D721Med (cell line): ENCODE results near the gene TMEM186.
"Not testable (repeated sequence)": the region's sequence is repeated elsewhere in the genome, so short reads cannot be mapped to it uniquely, and the experiment has no call there.

Source experiments
- DNase-seq: peaks from one replicate; pipeline ENCODE4 v3.0.0; 2011; ENCODE audit warnings: low spot score; ENCODE audit not compliant: insufficient read length
- FAIRE-seq: peaks from 2 replicates; lab custom pipeline; 2011; peaks lifted over from hg19 to GRCh38; lab: Jason Lieb, UNC
- TF ChIP-seq, protein P1 (sequence below): IDR thresholded peaks from 2 replicates; pipeline ENCODE4 v1.5.1; 2012; ENCODE audit warnings: mild to moderate bottlenecking, control low read depth; ENCODE audit not compliant: insufficient read depth; ENCODE audit errors: missing control alignments

Gene TMEM186

DNA sequence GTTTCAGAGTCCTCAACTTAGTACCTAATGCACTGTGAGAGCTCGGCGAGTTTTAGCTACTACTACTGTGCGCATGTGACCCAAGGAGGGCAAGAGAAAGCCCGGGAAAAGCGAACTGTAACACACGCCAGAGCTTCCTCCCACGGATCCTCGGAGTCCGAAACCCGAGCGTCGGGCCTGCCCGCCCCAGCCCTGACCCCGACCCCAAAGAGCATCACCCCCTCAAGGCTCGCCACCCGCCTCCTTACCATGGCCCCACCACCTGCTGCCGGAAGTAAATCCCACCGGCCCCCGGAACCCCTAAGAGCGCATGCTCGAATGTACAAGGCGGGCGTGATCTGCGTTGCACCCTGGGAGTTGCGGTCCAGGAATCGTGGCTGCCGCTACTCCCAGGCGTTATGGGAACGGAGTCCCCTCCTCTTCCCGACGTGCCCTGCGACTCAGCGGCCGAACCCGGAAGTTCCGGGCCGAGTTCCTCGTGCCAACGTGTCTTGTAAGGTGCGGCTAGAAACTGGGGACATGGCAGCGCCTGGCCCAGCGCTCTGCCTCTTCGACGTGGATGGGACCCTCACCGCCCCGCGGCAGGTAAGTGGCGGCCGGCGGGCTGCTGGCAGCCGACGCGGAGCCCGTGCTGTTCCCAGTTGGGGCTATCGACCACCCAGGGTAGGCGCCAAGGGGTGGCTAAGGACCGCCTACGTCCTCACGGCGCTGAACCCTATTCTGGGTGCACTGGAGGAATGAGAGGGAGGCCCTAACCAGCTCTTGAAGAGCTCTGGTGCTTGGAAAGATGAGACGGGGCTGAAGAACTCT lies at the start of gene TMEM186, which contains the start of gene PMM2:
TSS of gene TMEM186 (minus strand) at position 276 of the 810 bp plus-strand sequence. CDS start at position 251, 25 bp downstream.
TSS of gene PMM2 (plus strand) at position 476 of the 810 bp plus-strand sequence. CDS start at position 520, 44 bp downstream.
- TF ChIP-seq, protein P1, sequence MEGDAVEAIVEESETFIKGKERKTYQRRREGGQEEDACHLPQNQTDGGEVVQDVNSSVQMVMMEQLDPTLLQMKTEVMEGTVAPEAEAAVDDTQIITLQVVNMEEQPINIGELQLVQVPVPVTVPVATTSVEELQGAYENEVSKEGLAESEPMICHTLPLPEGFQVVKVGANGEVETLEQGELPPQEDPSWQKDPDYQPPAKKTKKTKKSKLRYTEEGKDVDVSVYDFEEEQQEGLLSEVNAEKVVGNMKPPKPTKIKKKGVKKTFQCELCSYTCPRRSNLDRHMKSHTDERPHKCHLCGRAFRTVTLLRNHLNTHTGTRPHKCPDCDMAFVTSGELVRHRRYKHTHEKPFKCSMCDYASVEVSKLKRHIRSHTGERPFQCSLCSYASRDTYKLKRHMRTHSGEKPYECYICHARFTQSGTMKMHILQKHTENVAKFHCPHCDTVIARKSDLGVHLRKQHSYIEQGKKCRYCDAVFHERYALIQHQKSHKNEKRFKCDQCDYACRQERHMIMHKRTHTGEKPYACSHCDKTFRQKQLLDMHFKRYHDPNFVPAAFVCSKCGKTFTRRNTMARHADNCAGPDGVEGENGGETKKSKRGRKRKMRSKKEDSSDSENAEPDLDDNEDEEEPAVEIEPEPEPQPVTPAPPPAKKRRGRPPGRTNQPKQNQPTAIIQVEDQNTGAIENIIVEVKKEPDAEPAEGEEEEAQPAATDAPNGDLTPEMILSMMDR: no peak
- FAIRE-seq (no peak), DNase-seq (peak; percentile 96)

- TF ChIP-seq, protein P1: no peak
- no peak for DNase-seq
- FAIRE-seq: no peak
Measured at GRCh38 chr16:8847145-8847544, 49.7 kb upstream of the TMEM186 start.

DNA sequence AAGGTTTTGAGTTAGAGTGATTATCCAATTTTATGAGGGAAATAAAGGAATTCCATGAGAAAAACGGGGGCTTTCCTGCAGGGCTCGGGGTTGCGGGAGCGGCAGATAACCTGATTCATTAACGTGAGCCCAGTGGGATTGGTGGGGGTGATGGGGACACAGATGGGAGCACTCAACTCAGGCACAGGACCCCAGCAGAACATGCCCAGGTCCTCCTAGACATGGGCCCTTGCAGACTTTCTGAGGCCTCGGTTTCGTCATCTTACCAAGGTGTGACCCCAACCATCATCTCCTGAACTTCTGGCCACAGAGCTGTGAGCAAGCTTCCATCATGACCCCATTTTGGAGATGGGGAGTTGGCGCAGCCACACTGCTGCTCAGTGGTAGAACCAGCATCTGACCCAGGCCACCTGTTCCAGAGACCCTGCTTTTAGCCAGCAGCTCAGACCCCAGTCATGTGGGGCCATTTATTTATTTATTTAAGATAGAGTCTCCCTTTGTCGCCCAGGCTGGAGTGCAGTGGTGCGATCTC lies 49.0 kb upstream of the TMEM186 start:
- no peak for FAIRE-seq
- no peak for DNase-seq
- TF ChIP-seq, protein P1: no peak

GRCh38 chr16:8845699-8846298 lies 48.4 kb upstream of the TMEM186 start:
- DNase-seq: no peak
- TF ChIP-seq, protein P1: no peak
- no peak for FAIRE-seq

- not testable (repeated sequence) for DNase-seq, FAIRE-seq
Measured at GRCh38 chr16:8843296-8843695, 45.9 kb upstream of the TMEM186 start.

DNA sequence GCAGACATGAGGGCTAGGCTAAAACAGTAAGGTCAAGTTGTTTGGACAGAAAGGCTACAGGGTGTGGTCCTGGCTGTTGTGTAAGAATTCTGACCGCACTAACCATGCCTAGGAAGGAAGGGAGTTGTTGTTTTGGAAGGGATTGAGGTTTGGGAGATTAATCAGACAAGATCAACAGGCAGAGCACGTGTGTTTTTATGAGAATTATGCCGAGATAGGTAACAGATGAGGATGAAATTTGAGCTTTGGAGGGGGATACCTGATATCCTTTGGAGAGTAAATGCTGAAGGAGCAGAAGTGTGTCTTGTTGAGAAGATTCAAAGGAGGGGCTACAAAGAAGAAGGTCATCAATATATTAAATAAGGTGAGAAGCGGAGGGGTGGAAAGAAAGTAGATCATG lies 44.6 kb upstream of the TMEM186 start:
- DNase-seq, FAIRE-seq: not testable (repeated sequence)

DNA sequence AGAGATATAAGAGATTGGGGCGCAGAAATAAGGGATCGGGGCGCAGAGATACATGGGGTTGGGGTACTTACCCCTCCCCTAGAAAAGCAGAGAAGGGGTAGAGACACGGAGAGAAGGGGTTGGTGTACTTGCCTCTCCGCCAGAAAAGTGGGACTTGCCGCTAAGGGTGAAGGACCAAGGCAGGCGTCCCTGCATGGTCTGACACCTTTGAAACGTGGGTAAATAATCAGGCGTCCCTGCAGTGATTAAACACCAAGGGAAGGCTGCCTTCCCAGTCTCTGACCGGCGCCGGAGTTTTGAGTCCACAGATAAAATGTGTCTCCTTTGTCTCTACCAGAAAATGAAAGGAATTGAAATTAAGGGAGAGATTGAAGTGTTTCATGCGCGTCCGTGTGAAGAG lies 40.2 kb upstream of the TMEM186 start:
- FAIRE-seq, DNase-seq: not testable (repeated sequence)

GRCh38 chr16:8836797-8837196 lies 39.4 kb upstream of the TMEM186 start:
- not testable (repeated sequence) for DNase-seq, FAIRE-seq

- DNase-seq (no peak), FAIRE-seq (no peak)
- TF ChIP-seq, protein P1: no peak
Measured at GRCh38 chr16:8832717-8833105, 35.3 kb upstream of the TMEM186 start.
